Neuronal stem cell (in vitro differentiated cells): Measurements from ENCODE around the gene PDCD7.

Source experiments
- DNase-seq: peaks from one replicate; pipeline ENCODE4 v3.0.0-alpha.2; 2013; ENCODE audit warnings: low spot score
- H2AFZ ChIP-seq: one replicate; pipeline ENCODE4 v1.6.1; 2013; ENCODE audit warnings: mild to moderate bottlenecking, low read length, inconsistent platforms
- H2AK5ac ChIP-seq: 2 replicates; pipeline ENCODE4 v1.6.1; 2013; ENCODE audit warnings: low read depth, mild to moderate bottlenecking, inconsistent platforms, low read length, moderate library complexity, mixed read lengths
- H2BK120ac ChIP-seq: 2 replicates; pipeline ENCODE4 v1.6.1; 2013; ENCODE audit warnings: low read depth, mild to moderate bottlenecking, inconsistent platforms, low read length, moderate library complexity, mixed read lengths
- H2BK12ac ChIP-seq: one replicate; pipeline ENCODE4 v1.6.1; 2013; ENCODE audit warnings: low read length, inconsistent platforms
- H2BK15ac ChIP-seq: 2 replicates; pipeline ENCODE4 v1.6.1; 2013; ENCODE audit warnings: mild to moderate bottlenecking, low read length, inconsistent platforms, mixed read lengths
- H2BK5ac ChIP-seq: one replicate; pipeline ENCODE4 v1.6.1; 2013; ENCODE audit warnings: inconsistent platforms, mild to moderate bottlenecking, low read length, moderate library complexity
- H3K14ac ChIP-seq: one replicate; pipeline ENCODE4 v1.6.1; 2013; ENCODE audit warnings: low read length, inconsistent platforms
- H3K18ac ChIP-seq: 2 replicates; pipeline ENCODE4 v1.6.1; 2013; ENCODE audit warnings: low read length, inconsistent platforms
- H3K23ac ChIP-seq: 2 replicates; pipeline ENCODE4 v1.6.1; 2013; ENCODE audit warnings: low read depth, mild to moderate bottlenecking, mixed read lengths, low read length, inconsistent platforms; ENCODE audit not compliant: poor library complexity
- H3K27ac ChIP-seq: replicated peaks from 3 replicates; pipeline ENCODE4 v1.5.1; 2013; ENCODE audit warnings: low read length, inconsistent platforms
- H3K27me3 ChIP-seq, 3 experiments: 2 replicates each; pipeline ENCODE4 v1.6.1; 2013; ENCODE audit warnings: low read length in 3 of 3, mild to moderate bottlenecking in 2 of 3, inconsistent platforms in 1 of 3, low read depth in 1 of 3, mixed read lengths in 1 of 3, moderate library complexity in 1 of 3; ENCODE audit not compliant: control insufficient read depth in 3 of 3, insufficient read depth in 3 of 3
- H3K36me3 ChIP-seq, 2 donors: replicated peaks in 1 of 2; 2 replicates each; pipeline ENCODE4 v1.6.1; 2013; ENCODE audit warnings: low read length in 2 of 2; ENCODE audit not compliant: control insufficient read depth in 2 of 2, insufficient read depth in 2 of 2
- H3K4ac ChIP-seq: 2 replicates; pipeline ENCODE4 v1.6.1; 2013; ENCODE audit warnings: inconsistent platforms, mild to moderate bottlenecking, low read length, moderate library complexity
- H3K4me1 ChIP-seq, 2 donors: 1 replicate in 1 of 2; 2 replicates in 1 of 2; pipeline ENCODE4 v1.6.1; 2013; ENCODE audit warnings: low read length in 2 of 2, low read depth in 1 of 2; ENCODE audit not compliant: control insufficient read depth in 2 of 2, insufficient read depth in 1 of 2
- H3K4me2 ChIP-seq: one replicate; pipeline ENCODE4 v1.6.1; 2013; ENCODE audit warnings: mild to moderate bottlenecking, low read length, inconsistent platforms; ENCODE audit not compliant: insufficient read depth, poor library complexity, severe bottlenecking
- H3K4me3 ChIP-seq, 2 donors: 2 replicates each; pipeline ENCODE4 v1.5.1; 2013; ENCODE audit warnings: low read length in 2 of 2, mild to moderate bottlenecking in 2 of 2, inconsistent platforms in 1 of 2, moderate library complexity in 1 of 2
- H3K79me1 ChIP-seq: one replicate; pipeline ENCODE4 v1.6.1; 2013; ENCODE audit warnings: low read depth, mild to moderate bottlenecking, inconsistent platforms, low read length, moderate library complexity
- H3K9ac ChIP-seq: one replicate; pipeline ENCODE4 v1.6.1; 2013; ENCODE audit warnings: mild to moderate bottlenecking, low read depth, low read length, inconsistent platforms; ENCODE audit not compliant: poor library complexity
- H3K9me3 ChIP-seq, 2 donors: replicated peaks in 1 of 2; 2 replicates each; pipeline versions ENCODE3 to v1.6.1; 2013; ENCODE audit warnings: low read length in 2 of 2, mild to moderate bottlenecking in 2 of 2, inconsistent platforms in 1 of 2, low read depth in 1 of 2, mixed read lengths in 1 of 2, moderate library complexity in 1 of 2; ENCODE audit not compliant: control insufficient read depth in 2 of 2, insufficient read depth in 1 of 2
- H4K8ac ChIP-seq: one replicate; pipeline ENCODE4 v1.6.1; 2013; ENCODE audit warnings: low read depth, mild to moderate bottlenecking, inconsistent platforms, low read length, moderate library complexity
- H4K91ac ChIP-seq: one replicate; pipeline ENCODE4 v1.6.1; 2013; ENCODE audit warnings: low read length, low read depth, mild to moderate bottlenecking, inconsistent platforms; ENCODE audit not compliant: poor library complexity
- WGBS, 2 donors: extraction: QIAGEN DNeasy Blood & Tissue Kit; methylation state at CpG; one replicate each; pipeline ENCODE4 v1.1.7; 2013; ENCODE audit warnings: missing lambda C conversion rate in 2 of 2, mixed read lengths in 1 of 2; ENCODE audit not compliant: insufficient read length in 2 of 2, insufficient replicate concordance in 1 of 2; ENCODE audit errors: extremely low coverage in 2 of 2; 5-methylcytosine and 5-hydroxymethylcytosine counted together

Gene PDCD7

DNA sequence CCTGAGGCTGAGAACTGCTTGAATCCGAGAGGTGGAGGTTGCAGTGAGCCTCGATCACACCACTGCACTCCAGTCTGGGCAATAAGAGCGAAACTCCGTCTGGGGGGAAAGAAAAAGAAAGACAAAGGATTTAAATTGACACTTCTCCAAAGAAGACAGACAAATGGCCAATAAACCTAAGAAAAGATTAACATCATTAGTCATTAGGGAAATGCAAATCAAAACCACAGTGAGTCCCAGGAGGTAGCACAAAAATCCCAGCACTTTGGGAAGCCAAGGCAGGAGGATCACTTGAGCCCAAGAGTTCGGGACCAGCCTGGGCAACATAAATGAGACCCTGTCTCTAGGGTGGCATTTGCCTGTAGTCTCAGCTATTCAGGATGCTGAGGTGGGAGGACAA lies 38.9 kb upstream of the PDCD7 start:
- H2BK15ac ChIP-seq = no peak overlapping the region
- H3K23ac ChIP-seq = no peak overlapping the region
- no peak overlapping the region for H3K27ac ChIP-seq
- H2BK5ac ChIP-seq = no peak overlapping the region
- no peak overlapping the region for H3K4ac ChIP-seq
- H3K9ac ChIP-seq = no peak overlapping the region
- H3K18ac ChIP-seq = no peak overlapping the region
- peaks cover 2 to 82% of the 10 kb centered on the region in 2 donors for H3K36me3 ChIP-seq
- WGBS, 2 donors = no CpG with 5 or more reads among the region's 5 CpGs
- H3K4me3 ChIP-seq = no peak overlapping the region
- H3K79me1 ChIP-seq = no peaks in the 10 kb centered on the region
- no peak overlapping the region for H2AFZ ChIP-seq
- no peaks in the 10 kb centered on the region for H3K9me3 ChIP-seq
- H4K91ac ChIP-seq = no peak overlapping the region
- H3K14ac ChIP-seq = no peak overlapping the region
- H3K4me2 ChIP-seq = no peak overlapping the region
- H2BK12ac ChIP-seq = no peak overlapping the region
- H3K27me3 ChIP-seq = no peaks in the 10 kb centered on the region
- no peak overlapping the region for H2AK5ac ChIP-seq
- H2BK120ac ChIP-seq = no peak overlapping the region
- H3K4me1 ChIP-seq = no peaks in the 10 kb centered on the region
- H4K8ac ChIP-seq = no peak overlapping the region
- DNase-seq = no peak

DNA sequence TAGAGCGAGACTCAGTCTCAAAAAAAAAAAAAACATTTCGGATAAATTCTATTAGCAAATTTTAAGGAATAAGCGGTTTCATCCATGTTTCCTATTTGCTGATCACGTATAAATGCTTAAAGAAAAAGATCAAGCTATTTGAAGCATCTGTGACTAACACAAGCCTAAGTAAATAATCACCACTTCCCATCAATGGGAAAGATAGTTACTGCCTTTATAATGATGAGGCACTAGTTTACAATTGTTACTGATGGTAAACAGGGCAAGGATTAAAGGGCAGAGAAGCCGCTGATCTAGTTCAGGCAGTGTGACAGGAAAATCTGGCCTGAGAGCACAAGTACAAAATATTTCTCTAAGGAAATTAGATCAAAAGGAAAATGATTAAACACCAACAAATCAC lies 37.8 kb upstream of the PDCD7 start:
- Histone ChIP-seq H3K27me3 (no peaks in the 10 kb centered on the region), H3K27ac (no peak overlapping the region), H3K4ac (no peak overlapping the region), H2BK12ac (no peak overlapping the region), H2BK5ac (no peak overlapping the region), H3K4me2 (no peak overlapping the region), H3K14ac (no peak overlapping the region), H3K79me1 (no peaks in the 10 kb centered on the region), H3K9me3 (no peaks in the 10 kb centered on the region), H3K9ac (no peak overlapping the region), H2AFZ (no peak overlapping the region), H3K4me1 (no peaks in the 10 kb centered on the region), H2BK120ac (no peak overlapping the region), H2AK5ac (no peak overlapping the region), H3K18ac (no peak overlapping the region), H3K36me3 (peaks cover 2 to 78% of the 10 kb centered on the region in 2 donors), H3K4me3 (no peak overlapping the region), H3K23ac (no peak overlapping the region), H4K91ac (no peak overlapping the region), H4K8ac (no peak overlapping the region), H2BK15ac (no peak overlapping the region)
- no CpG with 5 or more reads among the region's 5 CpGs for WGBS, 2 donors
- no peak for DNase-seq

DNA sequence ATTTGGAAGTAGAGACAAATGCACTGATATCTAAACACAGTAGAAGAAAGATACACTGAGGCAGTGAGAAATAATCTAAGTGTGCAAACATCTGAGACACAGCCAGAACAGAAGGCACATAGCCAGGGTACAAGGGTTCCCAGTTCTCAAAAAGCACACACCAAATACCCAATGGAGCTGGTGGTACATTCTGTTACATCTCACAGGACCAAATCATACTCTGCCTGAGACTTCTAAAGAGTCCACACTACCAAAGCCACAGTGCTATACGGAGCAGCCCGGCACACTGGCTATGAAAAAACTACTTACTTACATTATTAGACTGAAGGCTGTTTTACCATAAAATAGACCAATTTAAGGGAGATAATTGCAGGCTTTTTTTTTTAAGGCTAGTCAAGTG lies 32.3 kb upstream of the PDCD7 start:
- no peak overlapping the region for H2BK5ac ChIP-seq
- H3K4me2 ChIP-seq = no peak overlapping the region
- H3K9me3 ChIP-seq = no peaks in the 10 kb centered on the region
- H3K18ac ChIP-seq = no peak overlapping the region
- no peak overlapping the region for H3K4me3 ChIP-seq
- WGBS, 2 donors = no CpG with 5 or more reads among the region's 2 CpGs
- no peaks in the 10 kb centered on the region for H3K79me1 ChIP-seq
- H2BK120ac ChIP-seq = no peak overlapping the region
- no peak overlapping the region for H3K9ac ChIP-seq
- H4K8ac ChIP-seq = no peak overlapping the region
- H3K27me3 ChIP-seq = no peaks in the 10 kb centered on the region
- no peak overlapping the region for H2BK15ac ChIP-seq
- no peaks in the 10 kb centered on the region for H3K4me1 ChIP-seq
- H4K91ac ChIP-seq = no peak overlapping the region
- no peak for DNase-seq
- peaks cover 7 to 78% of the 10 kb centered on the region in 2 donors for H3K36me3 ChIP-seq
- H3K23ac ChIP-seq = no peak overlapping the region
- H2AK5ac ChIP-seq = no peak overlapping the region
- no peak overlapping the region for H3K4ac ChIP-seq
- H2BK12ac ChIP-seq = no peak overlapping the region
- no peak overlapping the region for H3K27ac ChIP-seq
- no peak overlapping the region for H3K14ac ChIP-seq
- H2AFZ ChIP-seq = no peak overlapping the region

DNA sequence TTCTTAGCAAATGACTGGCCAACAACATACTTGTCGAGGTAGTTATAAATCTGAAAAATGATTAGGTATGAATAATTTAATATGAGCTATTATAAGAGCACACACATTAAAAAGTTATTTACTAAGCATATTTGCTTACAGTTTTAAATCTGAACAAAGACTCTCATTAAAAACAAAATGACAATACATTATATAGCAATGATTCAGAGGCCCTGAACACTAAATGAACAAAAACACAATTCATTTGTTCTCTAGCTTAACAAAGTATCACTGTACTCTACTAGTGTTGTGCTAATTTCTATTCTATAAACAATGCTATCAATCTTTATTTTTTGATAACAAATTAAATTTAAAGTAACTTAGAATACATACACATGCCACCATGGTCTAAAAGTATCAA lies 30.5 kb upstream of the PDCD7 start:
- Histone ChIP-seq H3K79me1 (no peaks in the 10 kb centered on the region), H2BK12ac (no peak overlapping the region), H2BK15ac (no peak overlapping the region), H3K14ac (no peak overlapping the region), H3K18ac (no peak overlapping the region), H4K91ac (no peak overlapping the region), H3K4ac (no peak overlapping the region), H2BK5ac (no peak overlapping the region), H4K8ac (no peak overlapping the region), H3K27me3 (no peaks in the 10 kb centered on the region), H2BK120ac (no peak overlapping the region), H3K27ac (no peak overlapping the region), H3K4me3 (no peak overlapping the region), H2AK5ac (no peak overlapping the region), H3K4me2 (no peak overlapping the region), H2AFZ (no peak overlapping the region), H3K9me3 (no peaks in the 10 kb centered on the region), H3K9ac (no peak overlapping the region), H3K36me3 (peaks cover 7 to 72% of the 10 kb centered on the region in 2 donors), H3K23ac (no peak overlapping the region), H3K4me1 (no peaks in the 10 kb centered on the region)
- DNase-seq = no peak
- no CpG with 5 or more reads among the region's 1 CpG for WGBS, 2 donors
